Liver (tissue), 3 donors: ENCODE measurements around the gene TMEM200B.

ENCODE experiments used
- ATF3 ChIP-seq: IDR thresholded peaks from 2 replicates; pipeline ENCODE4 v1.6.1; 2016; ENCODE audit warnings: antibody characterized with exemption
- CTCF ChIP-seq: fragments of 150-350 bp; IDR thresholded peaks from 2 replicates; pipeline ENCODE4 v1.5.1; 2017; ENCODE audit warnings: improper control_type of control experiment, low read depth, low read length; ENCODE audit not compliant: missing input control
- JUND ChIP-seq, 2 donors: IDR thresholded peaks; 2 replicates each; pipeline ENCODE4 v1.6.1; 2016; ENCODE audit warnings: antibody characterized with exemption in 2 of 2
- MAX ChIP-seq: IDR thresholded peaks from 2 replicates; pipeline ENCODE4 v1.6.1; 2016; ENCODE audit warnings: antibody characterized with exemption
- REST ChIP-seq: IDR thresholded peaks from 2 replicates; pipeline ENCODE4 v1.6.1; 2016; ENCODE audit warnings: antibody characterized with exemption, mild to moderate bottlenecking
- RXRA ChIP-seq, 2 donors: IDR thresholded peaks; 2 replicates each; pipeline ENCODE4 v1.6.1; 2017 to 2018; ENCODE audit warnings: antibody characterized with exemption in 2 of 2, mild to moderate bottlenecking in 1 of 2
- SP1 ChIP-seq: IDR thresholded peaks from 2 replicates; pipeline ENCODE4 v1.6.1; 2018; ENCODE audit warnings: antibody characterized with exemption, mild to moderate bottlenecking
- TAF1 ChIP-seq: conservative IDR thresholded peaks from 2 replicates; pipeline ENCODE4 v1.6.1; 2016; ENCODE audit warnings: antibody characterized with exemption, mild to moderate bottlenecking
- YY1 ChIP-seq: IDR thresholded peaks from 2 replicates; pipeline ENCODE4 v1.6.1; 2016; ENCODE audit warnings: antibody characterized with exemption, mild to moderate bottlenecking
- ZBTB33 ChIP-seq: IDR thresholded peaks from 2 replicates; pipeline ENCODE4 v1.6.1; 2016; ENCODE audit warnings: antibody characterized with exemption
- donor health status: healthy.
- donor health status: healthy.

GRCh38 chr1:29096231-29096886 lies 27.3 kb downstream of the TMEM200B start:
- TF ChIP-seq YY1 (no peak), REST (no peak), ATF3 (no peak), SP1 (no peak), CTCF (no peak), MAX (no peak), JUND (IDR thresholded peaks at IDR 0.05) (no peak), RXRA (IDR thresholded peaks at IDR 0.05) (no peak), ZBTB33 (no peak), TAF1 (no peak)
